Measurements from ENCODE around the gene CNTN4. TPM values are rescaled to one million over a fixed set of nuclear protein-coding genes. Genes with fewer than 3 reads are reported as not detected.

The CNTN4 gene
- total RNA-seq, 6 experiments from 2014 or later: not detected

- no peak overlapping the region for H3K4me3 Mint-ChIP-seq
- no peak for DNase-seq
- TF ChIP-seq CTCF (IDR thresholded peaks at IDR 0.05): no peak
- peaks cover 37% of the 10 kb centered on the region for H3K9me3 Mint-ChIP-seq
- no peaks in the 10 kb centered on the region for H3K4me1 Mint-ChIP-seq (ENCODE audit: low read depth)
- H3K36me3 Mint-ChIP-seq (ENCODE audit: low read depth): no peaks in the 10 kb centered on the region
- no peak overlapping the region for H3K27ac Mint-ChIP-seq
- peaks cover 1% of the 10 kb centered on the region for H3K27me3 Mint-ChIP-seq (ENCODE audit: insufficient read depth)
Measured at GRCh38 chr3:3068358-3068881, 969.8 kb downstream of the CNTN4 start.

GRCh38 chr3:3069723-3070122 lies 971.1 kb downstream of the CNTN4 start:
- Mint-ChIP-seq H3K9me3 (peaks cover 30% of the 10 kb centered on the region), H3K4me1 (ENCODE audit: low read depth) (no peaks in the 10 kb centered on the region), H3K27me3 (ENCODE audit: insufficient read depth) (peaks cover 1% of the 10 kb centered on the region), H3K27ac (no peak overlapping the region), H3K4me3 (no peak overlapping the region), H3K36me3 (ENCODE audit: low read depth) (no peaks in the 10 kb centered on the region)
- no peak for DNase-seq
- no peak for TF ChIP-seq CTCF (IDR thresholded peaks at IDR 0.05)

GRCh38 chr3:3071136-3071535 lies 972.5 kb downstream of the CNTN4 start:
- no peak for TF ChIP-seq CTCF (IDR thresholded peaks at IDR 0.05)
- no peak for DNase-seq
- Mint-ChIP-seq H3K4me3 (no peak overlapping the region), H3K27me3 (ENCODE audit: insufficient read depth) (peaks cover 1% of the 10 kb centered on the region; the same call in 1 of the 2 replicates), H3K4me1 (ENCODE audit: low read depth) (no peaks in the 10 kb centered on the region), H3K36me3 (ENCODE audit: low read depth) (no peaks in the 10 kb centered on the region), H3K27ac (no peak overlapping the region), H3K9me3 (peaks cover 26% of the 10 kb centered on the region)

- Mint-ChIP-seq H3K27ac (no peak overlapping the region), H3K36me3 (ENCODE audit: low read depth) (no peaks in the 10 kb centered on the region), H3K27me3 (ENCODE audit: insufficient read depth) (no peaks in the 10 kb centered on the region), H3K9me3 (peaks cover 7% of the 10 kb centered on the region; the same call in 1 of the 2 replicates), H3K4me3 (no peak overlapping the region), H3K4me1 (ENCODE audit: low read depth) (no peaks in the 10 kb centered on the region)
- DNase-seq: no peak
- TF ChIP-seq CTCF (IDR thresholded peaks at IDR 0.05): no peak
Measured at GRCh38 chr3:3074551-3075257, 976.0 kb downstream of the CNTN4 start.

GRCh38 chr3:3080309-3080708 lies 981.6 kb downstream of the CNTN4 start:
- H3K4me1 Mint-ChIP-seq (ENCODE audit: low read depth): no peaks in the 10 kb centered on the region
- TF ChIP-seq CTCF (IDR thresholded peaks at IDR 0.05): no peak
- peaks cover 6% of the 10 kb centered on the region for H3K9me3 Mint-ChIP-seq
- H3K4me3 Mint-ChIP-seq: no peak overlapping the region
- no peak overlapping the region for H3K27ac Mint-ChIP-seq
- peaks cover 2% of the 10 kb centered on the region; the same call in 1 of the 2 replicates for H3K27me3 Mint-ChIP-seq (ENCODE audit: insufficient read depth)
- H3K36me3 Mint-ChIP-seq (ENCODE audit: low read depth): no peaks in the 10 kb centered on the region
- no peak for DNase-seq
